ENCODE measurements around the gene KRTAP13-4.

DNA sequence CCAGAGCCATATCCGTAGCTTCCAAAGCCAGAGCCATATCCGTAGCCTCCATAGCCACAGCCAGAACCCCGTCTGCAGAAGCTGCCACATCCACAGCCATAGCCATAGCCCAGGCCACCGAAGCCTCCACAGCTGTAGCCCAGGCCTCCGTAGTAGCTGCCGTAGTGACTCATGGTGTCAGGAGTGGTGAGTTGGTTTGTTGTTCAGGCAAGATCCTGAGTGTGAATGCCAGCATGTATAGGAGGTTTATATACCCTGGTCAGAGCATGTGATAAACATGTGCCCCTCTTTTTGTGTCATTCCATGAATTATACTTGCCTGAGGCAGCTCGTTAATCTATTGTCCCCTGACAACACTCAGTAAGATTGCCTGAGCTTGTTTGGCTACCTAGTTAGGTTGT, 50.1 kb downstream of the KRTAP13-4 start, which contains the start of gene KRTAP19-1:
- no peak for TF ChIP-seq CREB1 (IDR thresholded peaks at IDR 0.05; ENCODE audit: low read depth)
- TF ChIP-seq, protein P1, sequence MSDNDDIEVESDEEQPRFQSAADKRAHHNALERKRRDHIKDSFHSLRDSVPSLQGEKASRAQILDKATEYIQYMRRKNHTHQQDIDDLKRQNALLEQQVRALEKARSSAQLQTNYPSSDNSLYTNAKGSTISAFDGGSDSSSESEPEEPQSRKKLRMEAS (IDR thresholded peaks at IDR 0.05): no peak
- no peak for TF ChIP-seq FOXM1 (IDR thresholded peaks at IDR 0.05; ENCODE audit: borderline replicate concordance, low read depth)
- TF ChIP-seq TAF1 (IDR thresholded peaks at IDR 0.05; ENCODE audit: low read depth): no peak
- TF ChIP-seq, protein P2, sequence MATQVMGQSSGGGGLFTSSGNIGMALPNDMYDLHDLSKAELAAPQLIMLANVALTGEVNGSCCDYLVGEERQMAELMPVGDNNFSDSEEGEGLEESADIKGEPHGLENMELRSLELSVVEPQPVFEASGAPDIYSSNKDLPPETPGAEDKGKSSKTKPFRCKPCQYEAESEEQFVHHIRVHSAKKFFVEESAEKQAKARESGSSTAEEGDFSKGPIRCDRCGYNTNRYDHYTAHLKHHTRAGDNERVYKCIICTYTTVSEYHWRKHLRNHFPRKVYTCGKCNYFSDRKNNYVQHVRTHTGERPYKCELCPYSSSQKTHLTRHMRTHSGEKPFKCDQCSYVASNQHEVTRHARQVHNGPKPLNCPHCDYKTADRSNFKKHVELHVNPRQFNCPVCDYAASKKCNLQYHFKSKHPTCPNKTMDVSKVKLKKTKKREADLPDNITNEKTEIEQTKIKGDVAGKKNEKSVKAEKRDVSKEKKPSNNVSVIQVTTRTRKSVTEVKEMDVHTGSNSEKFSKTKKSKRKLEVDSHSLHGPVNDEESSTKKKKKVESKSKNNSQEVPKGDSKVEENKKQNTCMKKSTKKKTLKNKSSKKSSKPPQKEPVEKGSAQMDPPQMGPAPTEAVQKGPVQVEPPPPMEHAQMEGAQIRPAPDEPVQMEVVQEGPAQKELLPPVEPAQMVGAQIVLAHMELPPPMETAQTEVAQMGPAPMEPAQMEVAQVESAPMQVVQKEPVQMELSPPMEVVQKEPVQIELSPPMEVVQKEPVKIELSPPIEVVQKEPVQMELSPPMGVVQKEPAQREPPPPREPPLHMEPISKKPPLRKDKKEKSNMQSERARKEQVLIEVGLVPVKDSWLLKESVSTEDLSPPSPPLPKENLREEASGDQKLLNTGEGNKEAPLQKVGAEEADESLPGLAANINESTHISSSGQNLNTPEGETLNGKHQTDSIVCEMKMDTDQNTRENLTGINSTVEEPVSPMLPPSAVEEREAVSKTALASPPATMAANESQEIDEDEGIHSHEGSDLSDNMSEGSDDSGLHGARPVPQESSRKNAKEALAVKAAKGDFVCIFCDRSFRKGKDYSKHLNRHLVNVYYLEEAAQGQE (IDR thresholded peaks at IDR 0.05; ENCODE audit: low read depth): no peak
- TF ChIP-seq EP300 (IDR thresholded peaks at IDR 0.05; ENCODE audit: borderline replicate concordance): no peak
- no peak for TF ChIP-seq NFIC (IDR thresholded peaks at IDR 0.05)
- TF ChIP-seq, protein P3, sequence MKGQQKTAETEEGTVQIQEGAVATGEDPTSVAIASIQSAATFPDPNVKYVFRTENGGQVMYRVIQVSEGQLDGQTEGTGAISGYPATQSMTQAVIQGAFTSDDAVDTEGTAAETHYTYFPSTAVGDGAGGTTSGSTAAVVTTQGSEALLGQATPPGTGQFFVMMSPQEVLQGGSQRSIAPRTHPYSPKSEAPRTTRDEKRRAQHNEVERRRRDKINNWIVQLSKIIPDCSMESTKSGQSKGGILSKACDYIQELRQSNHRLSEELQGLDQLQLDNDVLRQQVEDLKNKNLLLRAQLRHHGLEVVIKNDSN (IDR thresholded peaks at IDR 0.05): no peak
- TF ChIP-seq TCF12 (IDR thresholded peaks at IDR 0.05; ENCODE audit: low read depth): no peak
- TF ChIP-seq EGR1 (IDR thresholded peaks at IDR 0.05): no peak
